Activated T-cell treated with anti-CD3 and anti-CD28 coated beads, Interleukin-2, amount 50 U/mL, for 1 hour (primary cell): ENCODE results near the gene DSCAM.

Experiments used
- DNase-seq: peaks from one replicate; pipeline ENCODE4 v3.0.0-alpha.2; 2020

DSCAM gene

GRCh38 chr21:40436261-40436660 lies 410.7 kb downstream of the DSCAM start:
- no peak for DNase-seq

GRCh38 chr21:40433538-40433937 lies 413.4 kb downstream of the DSCAM start:
- no peak for DNase-seq

GRCh38 chr21:40425981-40426380 lies 421.0 kb downstream of the DSCAM start:
- no peak for DNase-seq

- DNase-seq, result no peak
Measured at GRCh38 chr21:40422896-40423635, 423.9 kb downstream of the DSCAM start.

- DNase-seq, result no peak
Measured at GRCh38 chr21:40421121-40421520, 425.8 kb downstream of the DSCAM start.

GRCh38 chr21:40416572-40416971 lies 430.4 kb downstream of the DSCAM start:
- DNase-seq, result no peak

- DNase-seq, result no peak
Measured at GRCh38 chr21:40408561-40408960, 438.4 kb downstream of the DSCAM start.

GRCh38 chr21:40404396-40404800 lies 442.6 kb downstream of the DSCAM start:
- no peak for DNase-seq

GRCh38 chr21:40402884-40403582 lies 443.9 kb downstream of the DSCAM start:
- DNase-seq, result no peak

- no peak for DNase-seq
Measured at GRCh38 chr21:40395732-40396131, 451.2 kb downstream of the DSCAM start.

- no peak for DNase-seq
Measured at GRCh38 chr21:40393066-40393465, 453.9 kb downstream of the DSCAM start.

GRCh38 chr21:40388046-40388445 lies 458.9 kb downstream of the DSCAM start:
- DNase-seq, result no peak

GRCh38 chr21:40386981-40387747 lies 459.8 kb downstream of the DSCAM start:
- DNase-seq, result no peak

GRCh38 chr21:40386294-40386911 lies 460.6 kb downstream of the DSCAM start:
- no peak for DNase-seq

- no peak for DNase-seq
Measured at GRCh38 chr21:40385883-40386282, 461.1 kb downstream of the DSCAM start.

- DNase-seq, result no peak
Measured at GRCh38 chr21:40383951-40384350, 463.0 kb downstream of the DSCAM start.

- no peak for DNase-seq
Measured at GRCh38 chr21:40381111-40381510, 465.8 kb downstream of the DSCAM start.

- no peak for DNase-seq
Measured at GRCh38 chr21:40379881-40380810, 466.8 kb downstream of the DSCAM start.

GRCh38 chr21:40377135-40377534 lies 469.8 kb downstream of the DSCAM start:
- DNase-seq, result no peak

- no peak for DNase-seq
Measured at GRCh38 chr21:40373761-40374160, 473.2 kb downstream of the DSCAM start.

GRCh38 chr21:40372506-40372905 lies 474.5 kb downstream of the DSCAM start:
- no peak for DNase-seq

GRCh38 chr21:40371329-40371728 lies 475.6 kb downstream of the DSCAM start:
- no peak for DNase-seq
